Tibial nerve (tissue), 3 donors: ENCODE measurements around the gene SPATA31C2.
"Not testable (repeated sequence)": the region's sequence is repeated elsewhere in the genome, so short reads cannot be mapped to it uniquely, and the experiment has no call there.

ENCODE experiments used
- CTCF ChIP-seq, 5 experiments: fragments of 200-600 bp in 3 of 5; fragments of 450-650 bp in 2 of 5; sonication (generic) in 3 of 5; IDR thresholded peaks; one replicate each; pipeline ENCODE4 v1.5.1; 2016 to 2019; ENCODE audit warnings: antibody characterized with exemption in 5 of 5, mild to moderate bottlenecking in 3 of 5, moderate library complexity in 2 of 5
- POLR2A ChIP-seq, 2 donors: fragments of 450-650 bp; IDR thresholded peaks; one replicate each; pipeline ENCODE4 v1.6.1; 2017; ENCODE audit warnings: antibody characterized with exemption in 2 of 2, mild to moderate bottlenecking in 2 of 2, moderate library complexity in 2 of 2

GRCh38 chr9:88113156-88114130, 24.8 kb downstream of the SPATA31C2 start:
- not testable (repeated sequence) for TF ChIP-seq CTCF, POLR2A (IDR thresholded peaks at IDR 0.05)
